Neural crest cell (in vitro differentiated cells): Measurements from ENCODE around the gene TIMP2. TPM values are rescaled to one million over a fixed set of nuclear protein-coding genes. Genes with fewer than 3 reads are reported as not detected.

Experiments
- DNase-seq: peaks from one replicate; pipeline ENCODE4 v3.0.0; 2021; ENCODE audit warnings: low read depth, mixed read lengths, low spot score
- H3K27ac Mint-ChIP-seq: one replicate; pipeline ENCODE4 v1.8.0; 2021; ENCODE audit warnings: mild to moderate bottlenecking, mixed read lengths; ENCODE audit not compliant: unreplicated experiment
- H3K27me3 Mint-ChIP-seq: 2 replicates; pipeline ENCODE4 v1.8.0; 2021; ENCODE audit warnings: low read depth, mild to moderate bottlenecking, mixed read lengths
- H3K36me3 Mint-ChIP-seq: 2 replicates; pipeline ENCODE4 v1.8.0; 2021; ENCODE audit warnings: low read depth, mild to moderate bottlenecking, mixed read lengths
- H3K4me1 Mint-ChIP-seq: 2 replicates; pipeline ENCODE4 v1.8.0; 2021; ENCODE audit warnings: mixed read lengths
- H3K4me3 Mint-ChIP-seq: one replicate; pipeline ENCODE4 v1.8.0; 2021; ENCODE audit warnings: mild to moderate bottlenecking, mixed read lengths
- H3K9me3 Mint-ChIP-seq: 2 replicates; pipeline ENCODE4 v1.8.0; 2021; ENCODE audit warnings: mixed read lengths
- CTCF ChIP-seq: fragments of 200-600 bp; sonication (generic); conservative IDR thresholded peaks from 2 replicates; pipeline ENCODE4 v1.5.0; 2021; ENCODE audit warnings: antibody characterized with exemption, mild to moderate bottlenecking
- total RNA-seq: library from RNA; stranded (reverse); gene quantifications from 2 replicates; pipeline ENCODE4 v1.2.1, GENCODE V29; 2021

TIMP2 gene
- total RNA-seq, 1 donor from 2014 or later: 58.5 TPM

GRCh38 chr17:78819806-78820792, 105.1 kb downstream of the TIMP2 start:
- peaks cover 15% of the 10 kb centered on the region for H3K4me1 Mint-ChIP-seq
- H3K36me3 Mint-ChIP-seq: peaks cover 20% of the 10 kb centered on the region
- H3K9me3 Mint-ChIP-seq: no peaks in the 10 kb centered on the region
- H3K4me3 Mint-ChIP-seq: no peak overlapping the region
- H3K27ac Mint-ChIP-seq: no peak overlapping the region
- no peaks in the 10 kb centered on the region for H3K27me3 Mint-ChIP-seq
- no peak for TF ChIP-seq CTCF
- no peak for DNase-seq

DNA sequence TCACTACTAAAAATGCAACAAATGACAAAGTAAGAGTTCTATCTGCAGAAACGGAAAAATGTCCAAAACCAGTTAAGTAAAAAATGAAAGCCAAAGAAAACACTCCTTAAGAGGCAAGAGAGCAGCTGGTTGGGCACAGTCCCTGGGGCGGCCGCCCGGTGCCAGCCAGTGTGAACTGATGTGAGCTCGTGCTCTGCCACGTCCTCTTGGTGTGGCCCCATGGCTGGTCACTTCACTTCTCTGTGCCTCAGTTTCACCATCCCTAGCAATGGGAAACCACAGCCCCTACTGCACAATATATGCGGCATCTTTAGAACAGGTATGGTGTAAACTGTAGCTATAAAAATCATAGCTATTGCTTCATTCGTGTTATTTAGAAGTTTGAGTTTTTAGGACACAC, 105.8 kb downstream of the TIMP2 start:
- DNase-seq: no peak
- no peak for TF ChIP-seq CTCF
- Mint-ChIP-seq H3K27ac (no peak overlapping the region), H3K4me3 (no peak overlapping the region), H3K9me3 (no peaks in the 10 kb centered on the region), H3K4me1 (peaks cover 15% of the 10 kb centered on the region), H3K36me3 (peaks cover 20% of the 10 kb centered on the region), H3K27me3 (no peaks in the 10 kb centered on the region)

GRCh38 chr17:78818932-78819331, 106.3 kb downstream of the TIMP2 start:
- Mint-ChIP-seq H3K4me3 (no peak overlapping the region), H3K9me3 (no peaks in the 10 kb centered on the region), H3K36me3 (peaks cover 23% of the 10 kb centered on the region), H3K27ac (no peak overlapping the region), H3K4me1 (peaks cover 13% of the 10 kb centered on the region), H3K27me3 (no peaks in the 10 kb centered on the region)
- TF ChIP-seq CTCF: no peak
- no peak for DNase-seq

- H3K9me3 Mint-ChIP-seq: no peaks in the 10 kb centered on the region
- no peak overlapping the region for H3K27ac Mint-ChIP-seq
- H3K27me3 Mint-ChIP-seq: no peaks in the 10 kb centered on the region
- no peak overlapping the region for H3K4me3 Mint-ChIP-seq
- peaks cover 20% of the 10 kb centered on the region for H3K36me3 Mint-ChIP-seq
- TF ChIP-seq CTCF: no peak
- peaks cover 7% of the 10 kb centered on the region for H3K4me1 Mint-ChIP-seq
- DNase-seq: no peak
Observed at GRCh38 chr17:78818152-78818846, 106.9 kb downstream of the TIMP2 start.

GRCh38 chr17:78817123-78817522, 108.1 kb downstream of the TIMP2 start:
- Mint-ChIP-seq H3K27me3 (no peaks in the 10 kb centered on the region), H3K4me1 (no peaks in the 10 kb centered on the region), H3K27ac (no peak overlapping the region), H3K36me3 (peaks cover 20% of the 10 kb centered on the region), H3K9me3 (no peaks in the 10 kb centered on the region), H3K4me3 (no peak overlapping the region)
- no peak for TF ChIP-seq CTCF
- DNase-seq: no peak
